GM19328 (cell line): ENCODE measurements around the gene SNX21.
"Not testable (repeated sequence)": the region's sequence is repeated elsewhere in the genome, so short reads cannot be mapped to it uniquely, and the experiment has no call there.

Source experiments
- ATAC-seq: cut with Tn5 transposase; IDR thresholded peaks from one replicate; pipeline ENCODE4 v1.9.1; 2021; ENCODE audit warnings: mild to moderate bottlenecking, moderate library complexity; ENCODE audit not compliant: unreplicated experiment

SNX21 gene, protein sequence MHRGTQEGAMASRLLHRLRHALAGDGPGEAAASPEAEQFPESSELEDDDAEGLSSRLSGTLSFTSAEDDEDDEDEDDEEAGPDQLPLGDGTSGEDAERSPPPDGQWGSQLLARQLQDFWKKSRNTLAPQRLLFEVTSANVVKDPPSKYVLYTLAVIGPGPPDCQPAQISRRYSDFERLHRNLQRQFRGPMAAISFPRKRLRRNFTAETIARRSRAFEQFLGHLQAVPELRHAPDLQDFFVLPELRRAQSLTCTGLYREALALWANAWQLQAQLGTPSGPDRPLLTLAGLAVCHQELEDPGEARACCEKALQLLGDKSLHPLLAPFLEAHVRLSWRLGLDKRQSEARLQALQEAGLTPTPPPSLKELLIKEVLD

DNA sequence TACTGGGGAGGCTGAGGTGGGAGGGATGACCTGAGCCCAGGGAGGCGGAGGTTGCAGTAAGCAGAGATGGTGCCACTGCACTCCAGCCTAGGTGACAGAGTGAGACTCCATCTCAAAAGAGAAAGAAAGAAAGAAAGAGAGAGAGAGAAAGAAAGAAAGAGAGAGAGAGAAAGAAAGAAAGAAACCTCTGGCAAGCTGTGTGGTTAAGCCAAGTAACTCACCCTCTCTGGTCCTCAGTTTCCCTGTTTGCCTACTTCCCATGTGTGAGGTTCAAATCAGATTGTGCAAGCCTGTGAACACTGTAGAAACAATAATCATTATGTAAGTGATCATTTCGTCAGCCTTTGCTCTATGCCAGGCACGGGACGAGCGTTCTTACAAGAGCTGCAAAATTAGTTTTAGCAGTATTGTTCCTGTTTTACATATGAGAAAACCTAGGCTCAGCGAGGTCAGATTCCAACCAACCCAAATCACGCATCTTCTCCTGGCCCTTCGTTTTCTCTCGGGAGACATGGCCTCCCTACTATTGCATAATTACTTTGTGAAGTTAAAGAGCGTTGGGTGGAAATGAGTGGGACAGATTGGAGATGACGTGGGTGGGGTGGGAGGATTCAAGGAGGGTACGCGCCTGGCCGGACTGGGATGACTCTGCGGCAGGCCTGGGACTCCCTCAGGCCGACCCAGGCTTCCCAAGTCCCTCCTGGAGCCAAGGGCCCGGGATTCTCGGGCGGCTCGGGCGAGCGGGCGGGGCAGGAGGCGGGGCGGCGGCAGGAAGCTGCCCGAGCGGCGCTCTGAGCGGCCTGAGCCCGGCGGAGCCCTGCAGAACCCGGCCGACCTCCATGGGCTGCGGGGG, at the start of gene SNX21:
TSS of gene SNX21 (plus strand) at position 770 of the 853 bp plus-strand sequence. CDS start 121 bp downstream, outside the sequence.
- ATAC-seq, result no peak

- ATAC-seq, result no peak
These were observed 45.2 kb upstream of the SNX21 start for GRCh38 chr20:45788351-45788750.

DNA sequence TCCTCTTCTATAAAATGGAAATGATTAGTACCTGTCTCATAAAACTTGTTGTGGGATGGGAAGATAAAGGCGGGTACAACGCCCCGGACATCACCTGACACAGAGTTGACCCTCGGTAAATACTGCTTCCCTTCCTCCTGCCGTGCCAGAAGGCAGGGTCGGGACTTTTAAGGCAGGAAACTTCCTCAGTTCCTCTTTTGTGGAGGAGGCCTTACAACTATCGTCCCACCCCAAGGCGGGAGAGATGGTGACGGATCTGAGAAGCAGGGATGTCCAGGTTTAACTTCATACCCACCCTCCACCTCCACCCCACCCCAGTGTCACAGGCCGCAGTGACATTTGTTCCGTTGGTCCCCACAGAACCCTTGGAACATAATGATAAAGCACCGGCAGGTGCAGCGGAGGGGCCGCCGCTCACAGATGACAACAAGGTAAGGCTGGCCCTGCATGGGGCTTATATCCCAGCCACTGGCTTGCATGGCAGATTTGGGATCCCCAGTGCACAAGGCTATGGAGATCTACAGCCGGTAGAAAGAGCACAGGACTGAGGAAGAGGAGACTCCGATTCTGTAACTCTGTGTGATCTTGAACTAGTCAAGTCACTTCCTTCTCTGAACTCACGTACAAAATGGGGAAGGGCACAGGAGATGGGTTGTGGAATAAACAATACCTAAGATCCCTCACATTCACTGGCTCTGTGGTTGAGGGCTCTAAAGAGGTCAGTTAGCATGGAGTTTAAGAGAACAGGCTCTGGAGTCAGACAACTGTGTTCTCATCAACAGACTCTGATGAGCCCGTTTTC, 41.1 kb upstream of the SNX21 start:
- ATAC-seq, result no peak

GRCh38 chr20:45796337-45797065, 37.1 kb upstream of the SNX21 start:
- ATAC-seq, result no peak

DNA sequence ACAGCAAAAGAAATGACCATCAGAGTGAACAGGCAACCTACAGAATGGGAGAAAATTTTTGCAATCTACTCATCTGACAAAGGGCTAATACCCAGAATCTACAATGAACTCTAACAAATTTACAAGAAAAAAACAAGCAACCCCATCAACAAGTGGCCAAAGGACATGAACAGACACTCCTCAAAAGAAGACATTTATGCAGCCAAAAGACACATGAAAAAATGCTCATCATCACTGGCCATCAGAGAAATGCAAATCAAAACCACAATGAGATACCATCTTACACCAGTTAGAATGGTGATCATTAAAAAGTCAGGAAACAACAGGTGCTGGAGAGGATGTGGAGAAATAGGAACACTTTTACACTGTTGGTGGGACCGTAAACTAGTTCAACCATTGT, 36.1 kb upstream of the SNX21 start:
- ATAC-seq, result not testable (repeated sequence)

DNA sequence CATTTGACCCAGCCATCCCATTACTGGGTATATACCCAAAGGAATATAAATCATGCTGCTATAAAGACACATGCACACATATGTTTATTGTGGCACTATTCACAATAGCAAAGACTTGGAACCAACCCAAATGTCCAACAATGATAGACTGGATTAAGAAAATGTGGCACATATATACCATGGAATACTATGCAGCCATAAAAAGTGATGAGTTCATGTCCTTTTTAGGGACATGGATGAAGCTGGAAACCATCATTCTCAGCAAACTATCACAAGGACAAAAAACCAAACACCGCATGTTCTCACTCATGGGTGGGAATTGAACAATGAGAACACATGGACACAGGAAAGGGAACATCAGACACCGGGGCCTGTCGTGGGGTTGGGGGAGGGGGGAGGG, 35.6 kb upstream of the SNX21 start:
- ATAC-seq, result not testable (repeated sequence)

DNA sequence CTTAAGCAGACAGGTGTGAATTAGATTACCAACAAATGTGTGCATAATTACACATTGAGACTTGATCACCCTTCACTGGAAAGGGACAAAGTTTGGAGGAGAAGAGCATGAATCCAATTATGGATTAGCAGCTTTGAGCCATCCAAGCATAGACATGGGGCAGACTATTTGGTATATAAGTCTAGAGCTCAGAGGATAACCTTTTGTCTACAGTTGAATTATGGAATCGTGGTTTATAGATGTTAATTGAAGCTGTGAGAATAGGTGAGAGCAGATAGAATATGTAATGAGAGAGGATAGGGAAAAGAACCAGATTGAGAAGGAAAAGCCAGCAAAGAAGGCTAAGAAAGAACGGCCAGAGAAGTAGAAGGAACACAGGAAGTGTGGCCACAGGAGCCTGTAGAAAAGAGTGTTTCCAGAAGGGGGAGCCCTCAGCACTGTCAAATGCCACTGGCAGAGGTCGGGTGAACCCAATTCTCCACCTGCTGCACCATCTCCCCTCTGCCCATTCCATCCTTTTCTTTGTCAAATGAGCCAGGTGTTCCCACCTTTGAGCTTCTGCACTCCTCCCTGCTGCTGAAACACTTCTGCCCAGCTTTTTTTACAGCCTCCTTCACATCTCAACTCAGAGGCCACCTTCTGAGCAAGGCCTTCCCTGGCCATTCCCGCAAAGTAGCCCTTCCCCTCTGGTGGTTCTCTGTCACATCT, 34.5 kb upstream of the SNX21 start:
- no peak for ATAC-seq

- ATAC-seq, result no peak
These were observed 31.7 kb upstream of the SNX21 start for GRCh38 chr20:45801851-45802250.

GRCh38 chr20:45810191-45810970, 23.2 kb upstream of the SNX21 start:
- ATAC-seq, result no peak

DNA sequence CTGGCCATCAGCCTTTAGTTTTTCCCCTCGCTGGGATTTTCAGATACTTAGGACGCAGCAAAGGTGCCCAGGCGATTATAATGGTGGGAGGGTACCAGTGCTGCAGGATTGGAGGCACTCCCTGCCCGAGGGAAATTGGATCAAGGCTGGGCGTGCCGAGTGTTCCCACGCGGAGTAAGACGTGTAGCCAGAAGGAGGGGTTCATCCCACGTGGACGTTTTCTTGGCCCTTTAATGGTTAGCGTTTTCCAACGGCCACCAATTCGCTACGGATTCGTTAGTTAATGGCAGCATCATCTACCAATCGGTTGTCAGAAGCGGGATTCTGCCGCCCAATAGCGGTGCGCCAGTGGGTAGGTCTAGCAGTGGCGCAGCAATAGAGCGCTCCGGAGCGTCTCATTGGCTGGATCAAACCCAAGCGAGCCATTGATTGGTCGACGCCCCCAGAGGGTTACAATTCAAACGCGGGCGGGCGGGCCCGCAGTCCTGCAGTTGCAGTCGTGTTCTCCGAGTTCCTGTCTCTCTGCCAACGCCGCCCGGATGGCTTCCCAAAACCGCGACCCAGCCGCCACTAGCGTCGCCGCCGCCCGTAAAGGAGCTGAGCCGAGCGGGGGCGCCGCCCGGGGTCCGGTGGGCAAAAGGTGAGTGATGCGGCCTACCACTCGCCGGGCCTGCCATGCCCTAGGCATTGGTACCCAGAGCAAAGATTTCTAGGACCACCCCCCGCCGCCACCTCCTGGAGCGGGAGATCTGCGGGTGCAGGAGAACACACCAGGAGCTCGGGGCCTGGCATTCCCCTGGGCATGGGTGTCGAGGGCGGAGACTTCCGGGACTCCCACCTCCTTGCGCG, 21.2 kb upstream of the SNX21 start, which contains the start of gene UBE2C:
TSS of gene UBE2C (plus strand) at position 488 of the 849 bp plus-strand sequence. CDS start at position 540, 52 bp downstream.
- ATAC-seq, result peak; percentile 99

DNA sequence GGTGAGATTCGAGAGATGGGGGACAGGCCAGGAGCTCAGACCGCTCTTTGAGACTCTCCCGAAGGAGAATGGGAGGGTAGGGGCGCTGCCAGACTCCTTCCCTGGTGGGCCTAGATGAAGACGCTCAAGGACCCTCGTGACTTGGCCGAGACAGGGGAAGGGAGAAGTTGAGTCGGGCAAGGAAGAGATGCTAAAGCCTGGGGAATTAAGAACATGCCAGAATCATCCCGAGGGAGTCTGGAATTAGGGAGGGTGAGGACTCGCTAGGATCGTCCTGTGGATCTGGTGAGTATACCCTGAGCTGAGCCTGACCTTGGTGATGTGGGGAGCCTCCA, 20.6 kb upstream of the SNX21 start:
- no peak for ATAC-seq

DNA sequence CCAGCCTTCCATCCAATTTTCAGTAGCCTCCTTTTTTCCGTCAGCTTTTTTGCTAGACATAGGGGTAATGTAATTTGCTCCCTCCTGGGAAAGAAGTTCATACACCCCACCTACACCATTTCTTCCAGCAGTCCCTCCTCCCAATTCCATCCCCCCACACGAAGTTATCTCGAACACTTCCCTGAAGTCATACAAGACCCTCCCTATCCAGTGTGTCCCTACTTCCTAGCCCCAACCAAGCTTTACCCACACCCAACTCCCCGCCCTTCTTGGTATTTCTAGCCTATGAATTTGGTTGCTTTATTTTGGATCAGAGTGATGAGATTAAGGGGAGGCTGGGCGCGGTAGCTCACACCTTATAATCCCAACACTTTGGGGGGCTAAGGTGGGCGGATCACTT, 20.1 kb upstream of the SNX21 start:
- no peak for ATAC-seq

GRCh38 chr20:45814314-45814713, 19.3 kb upstream of the SNX21 start:
- no peak for ATAC-seq

GRCh38 chr20:45816951-45817350, 16.6 kb upstream of the SNX21 start:
- ATAC-seq, result no peak

DNA sequence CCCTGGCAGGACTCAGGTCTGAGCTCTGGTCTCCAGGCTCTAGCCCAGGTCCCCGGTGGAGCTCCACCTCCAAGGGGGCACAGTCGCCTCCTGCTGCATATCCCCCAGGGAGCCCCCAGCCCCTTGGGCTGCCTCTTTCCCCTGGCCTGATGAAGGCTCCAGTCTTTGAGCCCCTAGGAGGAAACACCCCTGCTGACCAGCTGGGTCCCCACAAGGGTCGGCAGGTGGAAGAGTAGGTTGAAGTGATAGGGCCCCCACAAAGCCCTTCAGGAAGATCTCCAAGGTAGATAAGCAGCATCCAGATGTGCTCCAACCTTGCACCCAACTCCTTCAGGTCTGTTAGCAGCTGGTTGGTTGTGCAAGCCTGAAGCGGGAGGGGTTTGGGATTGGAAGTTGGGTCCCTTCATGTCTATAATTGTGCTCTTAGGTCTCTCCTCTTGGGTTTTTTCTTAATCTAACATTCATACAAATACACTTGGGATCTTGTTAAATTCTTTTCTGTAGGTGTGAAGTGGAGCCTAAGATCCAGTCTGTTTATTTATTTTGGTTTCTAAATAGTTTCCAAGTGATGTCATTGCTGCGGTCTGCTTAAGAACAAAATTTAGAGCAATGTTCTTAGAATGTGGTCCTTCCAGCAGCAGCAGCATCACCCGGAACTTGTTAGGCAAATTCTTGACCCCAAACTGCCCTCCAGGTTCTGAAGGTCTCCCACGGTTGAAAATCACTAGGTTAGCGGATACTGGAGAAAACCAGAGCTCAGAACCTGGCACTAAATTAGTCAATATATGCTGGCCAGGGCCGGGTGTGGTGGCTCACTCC, 16.0 kb upstream of the SNX21 start:
- ATAC-seq, result no peak

DNA sequence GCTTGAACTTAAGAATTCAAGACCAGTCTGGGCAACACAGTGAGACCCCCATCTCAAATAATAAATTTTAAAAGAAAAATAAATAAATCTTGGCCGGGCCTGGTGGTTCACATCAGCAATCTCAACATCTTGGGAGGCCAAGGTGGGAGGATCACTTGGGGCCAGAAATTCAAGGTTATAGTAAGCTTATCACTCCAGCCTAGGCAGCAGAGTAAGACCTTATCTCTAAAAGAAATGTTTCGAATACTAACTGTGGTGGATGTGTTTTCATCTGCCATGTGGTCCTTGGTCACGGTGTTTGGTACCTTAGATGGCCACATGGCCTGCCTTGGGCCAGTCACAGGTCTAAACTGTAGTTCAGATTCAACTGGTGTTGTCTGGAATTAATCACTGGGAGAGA, 15.4 kb upstream of the SNX21 start:
- ATAC-seq, result no peak

DNA sequence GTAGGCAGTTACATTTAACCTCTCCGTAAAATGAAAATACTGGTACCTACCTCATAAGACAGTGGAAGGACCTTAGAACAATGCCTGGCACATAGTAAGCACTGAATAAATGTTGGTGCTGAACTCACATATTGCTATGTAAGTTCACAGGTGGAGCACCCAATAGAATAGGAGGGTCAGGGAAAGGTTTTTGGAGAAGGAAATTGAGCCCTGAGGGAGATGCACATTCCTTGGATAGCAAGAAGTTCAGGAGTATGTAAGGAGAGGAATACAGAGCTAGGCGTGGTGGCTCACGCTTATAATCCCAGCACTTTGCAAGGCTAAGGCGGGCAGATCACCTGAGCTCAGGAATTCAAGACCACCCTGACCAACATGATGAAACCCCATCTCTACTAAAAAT, 14.1 kb upstream of the SNX21 start:
- no peak for ATAC-seq
